ENCODE results near the gene RRP36.
"Not testable (repeated sequence)": the region's sequence is repeated elsewhere in the genome, so short reads cannot be mapped to it uniquely, and the experiment has no call there.

RRP36 gene

DNA sequence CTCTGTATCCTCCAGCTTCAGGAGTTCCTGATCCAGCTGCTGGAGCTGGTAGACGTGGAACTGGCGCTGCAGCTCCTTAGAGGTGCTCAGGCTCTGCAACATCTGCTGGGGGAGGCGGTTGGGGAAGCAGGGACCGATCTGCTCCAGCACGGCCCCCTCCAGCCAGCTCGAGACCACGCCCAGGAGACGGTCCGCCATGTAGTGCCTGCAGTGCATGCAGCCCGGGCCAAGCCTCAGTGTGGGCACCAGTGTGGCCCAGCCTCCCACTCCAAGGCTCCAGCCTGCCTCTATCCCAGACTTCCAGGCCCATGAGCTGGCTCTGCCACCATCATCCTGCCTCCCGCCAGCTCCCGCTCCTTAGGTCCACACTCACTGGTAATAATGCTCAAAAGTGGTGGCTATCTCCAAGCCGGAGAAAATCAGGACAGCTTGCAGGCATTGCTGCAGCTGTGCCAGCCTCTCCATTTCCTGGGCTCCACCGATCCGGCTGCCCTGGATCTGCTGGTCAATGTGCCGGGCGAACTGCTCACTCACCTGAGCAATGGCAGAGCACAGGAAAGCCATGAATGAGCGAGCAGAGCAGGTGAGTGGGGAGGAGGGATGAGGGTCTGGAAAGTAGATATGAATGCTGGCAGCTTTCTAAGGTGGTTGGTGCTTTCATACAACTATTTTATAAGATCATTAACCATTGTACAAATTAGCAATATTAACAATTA, 19.3 kb downstream of the RRP36 start:
- no peak for DNase-seq

DNA sequence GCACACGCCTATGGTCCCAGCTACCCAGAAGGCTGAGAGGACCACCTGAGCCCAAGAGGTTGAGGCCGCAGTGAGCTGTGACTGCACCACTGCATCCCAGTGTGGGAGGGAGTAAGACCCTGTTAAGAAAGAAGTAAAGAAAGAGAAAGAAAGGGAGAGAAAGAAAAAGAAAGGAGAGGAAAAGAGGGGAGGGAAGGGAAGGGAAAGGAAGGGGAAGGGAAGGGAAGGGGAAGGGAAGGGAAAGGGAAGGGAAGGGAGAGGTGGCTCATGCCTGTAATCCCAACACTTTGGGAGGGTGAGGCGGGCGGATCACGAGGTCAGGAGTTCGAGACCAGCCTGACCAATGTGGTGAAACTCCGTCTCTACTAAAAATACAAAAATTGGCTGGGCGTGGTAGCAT, 20.1 kb downstream of the RRP36 start:
- not testable (repeated sequence) for DNase-seq

DNA sequence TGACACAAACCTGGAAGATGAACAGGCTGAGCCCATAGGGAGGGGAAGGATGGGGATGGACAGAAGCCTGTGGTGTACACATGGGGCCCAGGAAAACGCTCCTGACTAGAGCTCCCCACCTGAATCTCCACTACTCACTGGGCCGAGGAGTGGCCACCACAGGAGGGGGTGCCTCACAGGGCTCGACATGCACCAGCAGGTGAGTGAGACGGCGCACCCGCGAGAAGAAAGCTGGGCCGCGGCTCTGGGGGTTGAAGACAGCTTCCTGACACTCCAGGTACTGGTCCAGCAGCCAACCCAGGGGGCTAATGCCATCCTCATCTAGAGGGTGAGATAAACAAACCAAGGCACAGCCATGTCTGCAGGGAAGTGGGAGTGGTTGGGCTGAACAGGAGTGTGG, 21.9 kb downstream of the RRP36 start:
- DNase-seq = no peak

DNA sequence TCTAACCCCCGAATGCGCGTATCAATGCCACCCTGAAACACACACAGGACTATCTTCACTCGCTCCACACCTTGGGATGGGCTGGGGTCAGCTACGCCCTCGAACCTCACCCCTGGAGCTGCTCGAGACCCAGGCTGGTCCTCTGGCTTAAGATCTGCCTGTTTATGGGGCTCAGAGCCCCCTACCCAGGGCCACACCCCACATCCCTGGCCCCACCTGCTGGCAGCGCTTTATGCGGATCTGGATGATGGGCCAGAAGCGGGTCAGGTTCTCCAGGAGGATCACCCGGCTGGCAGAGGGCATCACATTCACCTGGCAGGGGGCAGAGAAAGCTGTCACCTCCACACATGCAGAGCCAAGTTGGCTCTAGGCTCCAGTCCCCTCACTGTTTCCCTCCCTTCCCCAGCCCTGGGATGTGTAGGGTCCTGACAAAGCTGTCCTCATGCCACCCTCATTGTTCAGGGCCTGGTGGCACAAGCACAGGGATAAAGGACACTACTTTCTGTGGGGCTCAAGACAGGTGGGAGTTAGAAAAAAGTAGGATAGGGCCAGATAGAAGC, 24.0 kb downstream of the RRP36 start:
- DNase-seq = no peak

DNA sequence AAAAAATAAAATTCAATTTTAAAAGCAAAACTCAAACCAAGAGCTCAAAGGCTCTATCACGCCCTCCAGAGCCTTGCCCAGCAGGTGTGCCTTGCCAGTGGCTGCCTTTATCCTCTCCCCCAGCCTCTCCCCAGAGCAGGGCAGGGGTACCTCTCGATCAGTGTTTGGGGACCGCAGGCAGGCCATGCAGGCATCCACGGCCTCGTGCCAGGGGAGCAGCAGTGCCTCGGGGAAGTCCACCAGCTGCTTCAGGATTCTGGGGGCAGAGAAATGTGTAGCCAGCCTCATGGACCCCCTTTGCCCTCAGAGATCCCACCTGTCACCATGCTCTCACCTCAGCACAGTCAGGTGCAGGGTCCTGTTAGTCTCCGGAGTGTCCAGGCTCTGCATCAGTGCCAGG, 26.6 kb downstream of the RRP36 start:
- DNase-seq = no peak

DNA sequence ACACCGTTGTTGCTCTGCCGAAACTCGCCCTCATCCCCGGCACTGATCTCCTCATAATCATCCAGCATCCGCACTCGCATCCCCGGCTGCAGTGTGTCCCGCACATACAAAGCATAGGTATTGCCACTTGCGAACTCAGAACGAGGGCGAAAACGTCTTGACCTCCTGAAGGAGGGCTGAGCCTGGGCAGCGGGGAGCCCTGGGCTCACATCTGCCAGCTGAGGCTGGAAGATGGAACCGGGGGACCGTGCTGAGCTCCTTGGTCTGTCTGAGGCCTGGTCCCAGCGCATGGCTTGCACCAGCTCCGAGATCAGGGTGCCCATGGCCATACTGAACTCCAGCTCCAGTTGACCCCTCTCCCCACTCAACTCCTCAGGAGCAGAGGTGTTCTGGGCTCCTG, 29.6 kb downstream of the RRP36 start:
- DNase-seq = no peak

DNA sequence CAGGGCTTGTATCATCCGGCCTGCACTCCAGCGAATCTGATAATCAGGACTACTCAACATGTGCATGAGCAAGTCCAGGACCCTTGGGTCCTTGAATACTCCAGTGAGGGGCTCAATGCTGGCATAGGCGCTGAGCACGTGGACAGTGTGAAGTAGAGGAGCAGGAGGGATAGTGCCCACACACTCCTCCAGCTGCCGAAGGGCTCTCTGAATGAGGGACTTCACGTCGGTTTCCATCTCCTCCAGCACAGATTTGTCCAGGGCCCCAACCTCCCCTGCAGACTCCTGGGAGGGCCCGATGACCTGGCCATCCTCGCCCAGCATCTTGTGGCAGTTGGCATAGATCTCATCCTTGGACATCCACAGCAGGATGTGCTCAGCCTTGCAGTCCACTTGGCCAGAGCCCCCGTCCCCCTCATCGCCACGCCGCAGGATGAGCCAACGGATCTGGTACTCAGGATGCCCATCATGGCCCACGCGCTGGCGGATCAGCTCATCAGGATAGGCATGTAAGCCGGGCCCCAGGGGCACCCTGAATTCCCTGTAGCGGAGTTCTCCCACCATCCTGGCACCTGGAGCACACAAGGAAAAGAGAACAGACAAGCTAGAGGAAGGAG, 30.9 kb downstream of the RRP36 start:
- no peak for DNase-seq

DNA sequence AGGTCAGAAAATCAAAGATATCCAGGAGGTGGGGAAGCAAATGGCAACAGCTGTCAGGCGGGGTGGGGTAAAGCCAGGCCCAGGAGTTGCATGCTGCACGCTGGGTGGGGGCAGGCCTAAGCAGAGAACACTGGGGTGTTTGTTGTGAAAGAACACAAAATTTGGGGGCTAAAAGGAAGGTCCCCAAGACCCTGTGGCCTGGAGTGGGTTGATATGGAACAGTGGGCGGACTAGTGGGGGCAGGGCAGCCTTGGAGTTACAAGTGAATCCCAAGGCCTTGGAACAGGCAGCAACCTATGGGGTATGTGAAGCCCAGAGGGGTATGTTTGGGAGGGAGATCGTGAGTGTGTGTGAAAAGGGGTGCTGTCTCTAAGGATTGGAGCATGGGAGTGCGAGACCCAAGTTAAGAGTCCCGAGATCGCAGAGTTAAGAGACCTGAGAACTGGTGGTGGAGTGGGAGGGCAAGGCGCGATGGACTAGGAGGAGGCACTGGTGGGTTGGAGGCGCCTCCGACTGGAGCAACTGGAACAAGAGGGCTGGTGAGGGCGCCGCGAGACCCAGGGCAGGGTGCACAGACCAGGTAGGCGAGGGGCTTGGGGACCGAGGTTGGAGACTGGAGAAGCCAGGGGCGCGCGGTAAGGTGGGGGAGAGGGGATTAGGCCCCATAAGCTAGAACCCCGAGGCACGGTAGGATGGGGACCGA, 31.6 kb downstream of the RRP36 start:
- no peak for DNase-seq

DNA sequence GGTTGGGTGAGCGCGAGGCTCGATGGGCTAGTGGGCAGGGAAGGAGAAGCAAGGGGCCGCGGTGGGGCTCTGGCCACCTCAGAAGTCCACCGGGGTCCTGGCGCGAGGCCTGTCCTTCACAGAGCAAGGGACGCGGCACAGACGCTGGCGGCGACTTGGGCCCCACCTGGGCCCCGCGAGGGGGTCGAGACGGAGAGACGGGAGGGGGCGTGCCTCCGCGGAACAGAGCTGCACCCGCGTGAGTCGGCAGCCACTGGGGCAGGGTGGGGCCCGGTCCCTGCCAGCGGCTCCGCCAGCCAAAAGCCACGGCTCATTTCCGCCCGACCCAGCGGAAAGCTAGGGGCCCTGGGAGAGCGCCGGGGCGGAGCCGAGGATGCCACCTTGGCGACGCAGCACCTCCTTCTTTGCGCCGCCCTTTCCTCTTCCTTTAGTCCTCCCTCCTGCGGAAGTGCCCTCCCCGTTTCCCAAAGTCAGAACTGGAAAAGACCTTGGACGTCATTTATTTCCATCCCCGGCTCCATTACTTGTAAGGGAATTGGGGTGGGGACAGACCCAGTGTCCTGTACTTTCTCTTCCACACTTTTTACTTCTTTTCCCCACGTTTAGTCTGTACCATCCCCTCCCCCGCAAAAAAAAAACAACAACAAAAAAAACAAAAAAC, 32.3 kb downstream of the RRP36 start, which contains the start of gene CUL7:
CUL7 (minus strand) TSS at position 307 of the 661 bp plus-strand sequence. CDS start 1,063 bp downstream, outside the sequence.
- DNase-seq = peak; percentile 92

DNA sequence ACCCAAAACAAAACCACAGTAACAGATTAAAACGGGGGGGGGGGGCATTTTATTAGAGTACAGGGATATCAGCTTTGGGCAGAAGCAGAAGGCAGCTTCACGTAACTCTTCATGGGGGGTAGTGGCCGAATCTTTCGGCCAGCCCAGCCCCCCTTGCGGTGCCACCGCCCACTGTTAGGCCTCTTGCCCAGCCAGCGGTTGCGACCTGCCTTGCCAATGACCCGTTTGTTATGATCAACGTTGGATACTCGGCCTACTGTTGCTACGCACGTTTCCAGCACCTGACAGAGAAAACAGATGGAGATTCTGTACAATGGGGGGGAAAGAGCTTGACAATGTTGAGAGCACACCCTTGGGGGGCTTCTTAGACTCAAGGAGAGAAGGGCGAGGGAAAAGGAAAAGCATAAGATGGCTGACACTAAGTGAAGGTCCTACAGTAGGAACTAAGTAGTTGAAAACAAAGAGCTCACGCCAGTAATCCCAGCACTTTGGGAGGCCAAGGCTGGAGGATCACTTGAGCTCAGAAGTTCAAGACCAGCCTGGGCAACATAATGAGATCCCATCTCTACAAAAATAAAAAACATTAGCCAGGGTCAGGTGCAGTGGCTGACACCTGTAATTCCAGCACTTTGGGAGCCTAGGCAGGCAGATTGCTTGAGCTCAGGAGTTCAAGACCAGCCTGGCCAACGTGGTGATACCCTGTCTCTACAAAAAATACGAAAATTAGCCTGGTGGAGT, 33.0 kb downstream of the RRP36 start:
- DNase-seq = no peak

DNA sequence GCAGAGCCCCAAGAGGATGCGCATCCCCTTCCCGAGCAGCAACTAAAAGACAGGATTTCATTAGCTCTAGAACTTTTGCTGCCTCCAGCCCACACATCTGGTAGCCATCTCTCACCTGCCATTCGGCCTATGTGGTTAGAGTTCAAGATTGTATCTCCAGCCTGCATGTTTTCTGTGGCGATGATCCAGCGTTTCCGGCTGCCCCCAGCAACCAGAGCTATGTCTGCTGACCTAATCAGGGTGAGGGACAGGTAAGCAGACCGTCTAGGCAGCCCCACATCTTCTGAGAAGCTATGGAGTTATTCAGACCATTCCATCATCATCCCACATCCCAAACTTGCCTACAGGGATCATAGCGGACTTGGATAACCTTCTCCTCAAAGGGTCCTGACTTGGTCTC, 34.5 kb downstream of the RRP36 start:
- no peak for DNase-seq

DNA sequence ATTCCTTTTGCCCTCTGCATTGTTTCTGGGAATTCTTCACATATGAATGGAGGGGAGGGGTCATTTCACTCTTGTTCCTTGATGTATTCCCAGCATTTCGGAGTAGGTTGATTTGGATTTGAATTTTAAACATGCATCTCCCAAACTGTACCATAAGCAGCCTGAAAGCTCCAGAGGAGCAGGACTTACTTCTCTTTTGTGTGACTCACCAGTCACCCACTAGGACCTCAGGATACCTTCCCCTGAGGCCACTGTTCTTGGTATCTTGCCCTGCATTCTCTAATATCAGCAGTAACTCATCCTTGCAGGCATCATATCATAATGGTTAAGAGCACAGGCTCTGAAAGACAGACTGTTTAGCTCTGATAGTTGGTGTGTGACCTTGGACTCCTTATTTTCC, 37.1 kb downstream of the RRP36 start:
- no peak for DNase-seq

DNA sequence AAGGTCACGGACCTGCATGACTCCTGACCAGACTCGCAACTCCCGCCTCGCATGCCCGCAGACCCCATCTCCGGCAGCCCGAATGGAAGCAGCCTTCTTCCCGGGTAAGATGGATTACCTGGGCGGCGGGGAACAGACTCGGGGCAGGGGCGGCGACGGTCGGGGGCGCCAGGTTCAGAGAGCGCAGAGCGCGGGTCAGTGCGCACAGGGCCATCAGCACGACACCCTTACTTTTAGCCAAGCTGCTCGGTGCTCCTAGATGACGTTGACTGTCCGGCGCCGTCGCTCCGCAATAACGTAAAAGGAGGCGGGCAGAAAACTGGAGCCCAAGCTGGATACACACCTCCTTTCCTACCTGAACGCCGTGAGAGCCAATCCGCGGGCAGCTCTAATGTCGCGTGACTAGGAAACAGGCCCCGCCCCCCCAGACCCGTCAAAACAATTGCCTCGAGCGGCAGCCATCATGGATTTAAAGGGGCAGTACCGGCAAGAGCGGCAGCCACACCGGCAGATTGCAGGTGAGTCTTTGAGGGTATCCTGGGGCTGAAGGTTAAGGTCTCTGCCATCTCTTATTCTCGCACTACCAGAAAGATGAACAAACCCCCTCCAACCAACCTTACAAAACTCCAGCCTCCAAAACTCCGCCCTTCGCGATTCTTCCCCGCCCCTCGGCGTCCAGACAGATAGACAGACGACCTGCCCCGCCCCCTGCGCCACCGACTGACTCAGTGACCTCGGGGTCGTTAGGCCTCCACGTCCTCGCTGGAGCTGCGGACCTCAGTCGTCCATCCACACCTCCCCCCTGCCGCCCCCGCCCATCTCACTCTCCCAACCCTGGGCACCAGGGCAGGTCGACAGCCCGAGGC, 38.0 kb downstream of the RRP36 start, which contains the start of the genes KLC4 and MRPL2:
KLC4 (plus strand) TSS at position 464 of the 866 bp plus-strand sequence. CDS start 1,705 bp downstream, outside the sequence.
MRPL2 (minus strand) TSS at position 267 of the 866 bp plus-strand sequence; CDS start at position 214, 53 bp downstream.
- peak; percentile 98 for DNase-seq

DNA sequence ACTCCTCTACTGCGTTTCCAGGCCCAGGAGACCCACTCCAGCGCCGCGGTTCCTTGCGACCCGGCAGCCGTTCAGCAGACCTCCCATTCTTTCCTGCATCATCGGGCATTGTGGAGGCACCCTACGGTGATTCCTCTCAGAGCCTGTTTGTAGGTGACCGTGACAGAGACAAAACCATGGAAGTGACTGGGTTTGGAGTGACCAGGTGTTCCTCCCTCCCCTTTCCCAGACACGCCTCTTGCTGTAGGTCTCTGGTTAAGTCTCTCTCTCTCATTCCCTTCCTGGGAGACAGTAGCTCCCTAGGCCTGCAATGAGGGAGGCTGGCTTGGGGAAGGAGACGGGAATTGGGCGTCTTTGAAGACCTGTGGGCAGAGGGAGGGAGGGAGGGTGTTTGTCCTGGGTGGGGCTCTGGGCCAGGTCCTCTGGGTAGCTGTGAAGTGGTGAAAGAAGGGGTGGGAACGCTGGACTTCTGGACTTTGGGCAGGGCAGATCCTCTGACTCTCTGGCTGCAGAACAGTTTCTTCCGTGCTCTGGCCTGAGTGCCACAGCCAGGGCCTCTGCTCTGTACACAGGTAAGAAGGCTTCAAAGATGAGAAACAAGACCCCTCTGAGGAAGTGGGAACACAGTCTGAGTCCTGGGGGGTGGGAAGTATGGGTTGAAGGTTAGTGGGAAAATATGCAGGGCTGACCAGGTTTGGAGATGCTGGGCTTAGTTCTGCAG, 38.8 kb downstream of the RRP36 start:
- DNase-seq = no peak

DNA sequence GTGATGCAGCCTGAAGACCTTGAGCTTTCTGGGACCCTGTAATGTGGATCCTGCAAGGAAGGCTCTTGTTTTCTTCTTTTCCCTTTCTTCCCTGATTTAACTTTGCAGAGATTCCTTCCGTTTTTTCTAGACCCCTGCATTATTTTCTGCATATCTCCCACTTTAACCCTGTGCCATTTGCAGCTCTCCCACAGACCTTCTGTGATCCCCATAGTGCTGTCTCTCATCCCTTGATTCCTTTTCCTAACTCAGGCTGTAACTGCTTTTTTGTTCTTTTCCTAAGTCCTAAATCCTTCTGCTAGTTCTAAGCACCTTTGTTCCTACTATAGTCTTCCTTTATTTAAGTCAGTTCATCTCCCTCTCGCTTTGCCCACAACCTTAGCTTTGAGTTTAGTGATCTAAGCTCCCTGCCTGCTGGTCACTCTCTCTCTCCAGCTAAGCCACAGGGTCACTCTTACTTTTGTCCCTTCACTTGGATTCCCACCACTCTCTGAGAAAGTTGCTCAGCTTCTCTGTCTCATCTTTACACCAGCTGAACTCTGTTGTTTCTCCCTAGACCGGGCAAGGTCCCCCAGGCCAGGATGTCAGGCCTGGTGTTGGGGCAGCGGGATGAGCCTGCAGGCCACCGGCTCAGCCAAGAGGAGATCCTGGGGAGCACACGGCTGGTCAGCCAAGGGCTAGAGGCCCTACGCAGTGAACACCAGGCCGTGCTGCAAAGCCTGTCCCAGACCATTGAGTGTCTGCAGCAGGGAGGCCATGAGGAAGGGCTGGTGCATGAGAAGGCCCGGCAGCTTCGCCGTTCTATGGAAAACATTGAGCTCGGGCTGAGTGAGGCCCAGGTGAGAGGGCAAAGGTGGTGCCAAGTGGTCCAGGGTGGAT, 39.6 kb downstream of the RRP36 start:
- no peak for DNase-seq

DNA sequence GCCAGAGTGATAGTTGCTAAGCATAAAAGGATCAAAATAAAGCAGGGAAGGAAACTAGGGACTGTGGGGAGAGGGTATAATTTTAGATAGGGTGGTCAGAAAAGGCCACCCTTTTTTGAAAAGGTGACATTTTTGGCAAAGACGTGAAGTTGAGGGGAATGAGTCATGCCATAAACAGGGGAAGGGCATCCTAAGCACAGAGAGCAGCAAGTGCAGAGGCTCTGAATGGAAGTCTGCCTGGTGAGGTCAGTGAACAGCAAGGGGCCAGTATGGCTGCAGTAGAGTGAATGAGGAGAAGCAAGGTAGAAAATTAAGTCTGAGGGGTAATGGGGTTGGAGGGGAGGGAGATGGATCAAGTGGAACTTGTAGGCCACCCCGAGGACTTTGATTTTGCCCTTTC, 40.4 kb downstream of the RRP36 start:
- DNase-seq = no peak

DNA sequence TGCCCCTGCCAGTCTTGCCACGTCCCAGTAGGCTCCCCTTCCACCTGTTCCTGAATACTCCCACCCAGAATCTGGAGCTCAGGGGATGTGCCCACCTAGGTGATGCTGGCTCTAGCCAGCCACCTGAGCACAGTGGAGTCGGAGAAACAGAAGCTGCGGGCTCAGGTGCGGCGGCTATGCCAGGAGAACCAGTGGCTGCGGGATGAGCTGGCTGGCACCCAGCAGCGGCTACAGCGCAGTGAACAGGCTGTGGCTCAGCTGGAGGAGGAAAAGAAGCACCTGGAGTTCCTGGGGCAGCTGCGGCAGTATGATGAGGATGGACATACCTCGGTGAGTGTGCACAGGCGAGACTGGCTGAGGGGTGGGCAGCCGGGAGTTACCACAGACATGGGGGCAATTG, 41.4 kb downstream of the RRP36 start:
- no peak for DNase-seq

DNA sequence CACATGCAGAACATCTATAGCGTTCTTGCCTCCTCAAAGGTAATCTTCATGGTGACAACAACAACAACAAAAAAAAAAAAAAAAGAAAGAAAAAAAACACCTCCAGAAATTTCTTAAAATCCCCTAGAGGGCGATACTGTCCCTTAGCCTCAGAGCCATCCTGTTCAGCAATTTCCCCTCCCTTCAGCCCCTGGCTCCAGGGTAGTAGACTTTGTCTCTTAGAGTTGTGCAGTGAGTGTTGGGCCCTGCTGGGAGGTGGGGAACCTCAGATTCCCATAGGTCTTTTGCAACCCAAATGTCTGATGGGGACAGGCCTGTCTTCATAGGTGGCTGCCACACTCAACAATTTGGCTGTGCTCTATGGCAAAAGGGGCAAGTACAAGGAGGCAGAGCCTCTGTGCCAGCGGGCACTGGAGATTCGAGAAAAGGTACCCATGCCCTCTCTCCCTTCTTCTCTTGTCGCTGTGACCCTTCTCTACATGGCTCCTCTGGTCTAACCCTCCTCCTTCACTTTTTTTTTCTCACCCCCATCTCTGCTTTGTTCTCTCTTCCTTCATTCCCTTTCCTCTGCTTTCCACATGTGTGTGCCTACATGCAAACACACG, 48.7 kb downstream of the RRP36 start:
- peak; percentile 45 for DNase-seq

Measured in CD4-positive, alpha-beta T cell treated with Interleukin-12 subunit alpha and Interleukin-12 subunit beta, for 1 hour (primary cell).